HG03045 (cell line): ENCODE measurements around the gene PEX10.

Experiments used
- ATAC-seq: cut with Tn5 transposase; IDR thresholded peaks from one replicate; pipeline ENCODE4 v1.9.1; 2021; ENCODE audit warnings: mild to moderate bottlenecking, moderate library complexity; ENCODE audit not compliant: unreplicated experiment

PEX10 gene

GRCh38 chr1:2426540-2426939 is 14.2 kb upstream of the PEX10 start:
- ATAC-seq: no peak

- ATAC-seq: no peak
These were observed 13.5 kb upstream of the PEX10 start for GRCh38 chr1:2425892-2426291.

- no peak for ATAC-seq
These were observed 10.2 kb upstream of the PEX10 start for GRCh38 chr1:2422523-2422922.

- no peak for ATAC-seq
These were observed 7.1 kb upstream of the PEX10 start for GRCh38 chr1:2419416-2419815.

GRCh38 chr1:2418791-2419320 is 6.5 kb upstream of the PEX10 start:
- ATAC-seq: no peak

- ATAC-seq: no peak
These were observed 5.5 kb upstream of the PEX10 start for GRCh38 chr1:2417833-2418225.

- no peak for ATAC-seq
These were observed 4.9 kb upstream of the PEX10 start for GRCh38 chr1:2417083-2417832.

GRCh38 chr1:2416403-2416802 is 4.0 kb upstream of the PEX10 start:
- no peak for ATAC-seq

GRCh38 chr1:2415801-2416208 is 3.4 kb upstream of the PEX10 start:
- ATAC-seq: no peak

GRCh38 chr1:2415337-2415736 is 3.0 kb upstream of the PEX10 start:
- ATAC-seq: no peak

- ATAC-seq: no peak
These were observed 2.1 kb upstream of the PEX10 start for GRCh38 chr1:2414297-2414958.

GRCh38 chr1:2413495-2414296 is 1.3 kb upstream of the PEX10 start:
- no peak for ATAC-seq

- ATAC-seq: peak; percentile 22
These were observed 570 bp upstream of the PEX10 start for GRCh38 chr1:2412773-2413494.

- peak; percentile 15 for ATAC-seq
These were observed 466 bp downstream of the PEX10 start for GRCh38 chr1:2411801-2412394.

GRCh38 chr1:2409745-2410144 is 2.6 kb downstream of the PEX10 start:
- ATAC-seq: no peak

- ATAC-seq: no peak
These were observed 3.5 kb downstream of the PEX10 start for GRCh38 chr1:2408859-2409276.

- ATAC-seq: no peak
These were observed 3.9 kb downstream of the PEX10 start for GRCh38 chr1:2408456-2408855.

GRCh38 chr1:2407991-2408275 is 4.4 kb downstream of the PEX10 start:
- ATAC-seq: no peak

GRCh38 chr1:2407166-2407990 is 5.0 kb downstream of the PEX10 start:
- no peak for ATAC-seq
